Measurements from ENCODE around the gene FOXP1.

DNA sequence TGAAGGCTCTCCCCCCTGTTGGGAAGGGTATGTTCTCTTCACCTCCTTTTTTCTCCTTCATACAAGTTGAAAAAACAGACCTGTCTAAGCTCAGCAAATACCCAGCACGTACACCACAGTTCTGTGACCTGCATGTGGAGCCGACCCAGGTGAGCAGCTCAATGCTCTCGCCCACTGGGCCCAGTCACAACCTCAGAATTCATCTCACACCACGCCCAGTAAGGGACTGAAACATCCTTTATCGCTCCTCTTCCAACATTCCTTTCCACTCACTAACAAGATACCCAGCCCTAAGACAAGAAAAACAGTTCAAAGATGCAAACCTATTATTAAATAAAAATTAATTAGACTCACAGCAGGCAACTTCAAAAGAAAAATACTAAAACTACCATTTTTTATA is 68.9 kb downstream of the FOXP1 start:
- TF ChIP-seq CTCF (IDR thresholded peaks at IDR 0.05; ENCODE audit: low read length) (no peak), EZH2 (IDR thresholded peaks at IDR 0.05; ENCODE audit: borderline replicate concordance, low read length) (no peak)
